ENCODE measurements around the gene IGF2BP2.

IGF2BP2 gene

GRCh38 chr3:185779461-185779860 lies 45.4 kb downstream of the IGF2BP2 start:
- TF ChIP-seq NFIC (IDR thresholded peaks at IDR 0.05): no peak

GRCh38 chr3:185778821-185779220 lies 46.0 kb downstream of the IGF2BP2 start:
- TF ChIP-seq TCF12 (IDR thresholded peaks at IDR 0.05; ENCODE audit: low read depth): no peak
- TF ChIP-seq FOXM1 (IDR thresholded peaks at IDR 0.05; ENCODE audit: borderline replicate concordance, low read depth): no peak
- no peak for TF ChIP-seq EP300 (IDR thresholded peaks at IDR 0.05; ENCODE audit: borderline replicate concordance)
- no peak for TF ChIP-seq TAF1 (IDR thresholded peaks at IDR 0.05; ENCODE audit: low read depth)
- no peak for TF ChIP-seq EGR1 (IDR thresholded peaks at IDR 0.05)
- no peak for TF ChIP-seq TEAD4 (IDR thresholded peaks at IDR 0.05)
- no peak for TF ChIP-seq MAX (IDR thresholded peaks at IDR 0.05)
- no peak for TF ChIP-seq YY1 (IDR thresholded peaks at IDR 0.05; ENCODE audit: low read depth)
- TF ChIP-seq CEBPB (IDR thresholded peaks at IDR 0.05): no peak
- no peak for TF ChIP-seq REST (IDR thresholded peaks at IDR 0.05; ENCODE audit: low read depth)
- no peak for TF ChIP-seq ZBTB7A (IDR thresholded peaks at IDR 0.05; ENCODE audit: low read depth)
- no peak for TF ChIP-seq RAD21 (IDR thresholded peaks at IDR 0.05; ENCODE audit: low read depth)
- no peak for TF ChIP-seq CREB1 (IDR thresholded peaks at IDR 0.05; ENCODE audit: low read depth)
- TF ChIP-seq USF1 (IDR thresholded peaks at IDR 0.05): no peak
- no peak for TF ChIP-seq NFIC (IDR thresholded peaks at IDR 0.05)

GRCh38 chr3:185778094-185778493 lies 46.7 kb downstream of the IGF2BP2 start:
- TF ChIP-seq TEAD4 (IDR thresholded peaks at IDR 0.05) (no peak), CREB1 (IDR thresholded peaks at IDR 0.05; ENCODE audit: low read depth) (no peak), NFIC (IDR thresholded peaks at IDR 0.05) (no peak), TAF1 (IDR thresholded peaks at IDR 0.05; ENCODE audit: low read depth) (no peak), TCF12 (IDR thresholded peaks at IDR 0.05; ENCODE audit: low read depth) (no peak), CEBPB (IDR thresholded peaks at IDR 0.05) (no peak)

- TF ChIP-seq MAX (IDR thresholded peaks at IDR 0.05) (no peak), EGR1 (IDR thresholded peaks at IDR 0.05) (no peak), CEBPB (IDR thresholded peaks at IDR 0.05) (no peak), RAD21 (IDR thresholded peaks at IDR 0.05; ENCODE audit: low read depth) (no peak)
Measured at GRCh38 chr3:185770109-185770508, 54.7 kb downstream of the IGF2BP2 start.

GRCh38 chr3:185768578-185768982 lies 56.3 kb downstream of the IGF2BP2 start:
- TF ChIP-seq USF1 (IDR thresholded peaks at IDR 0.05) (peak; percentile 93), RAD21 (IDR thresholded peaks at IDR 0.05; ENCODE audit: low read depth) (peak; percentile 76)

GRCh38 chr3:185767002-185767688 lies 57.7 kb downstream of the IGF2BP2 start:
- TF ChIP-seq REST (IDR thresholded peaks at IDR 0.05; ENCODE audit: low read depth) (no peak), RAD21 (IDR thresholded peaks at IDR 0.05; ENCODE audit: low read depth) (no peak), EP300 (IDR thresholded peaks at IDR 0.05; ENCODE audit: borderline replicate concordance) (no peak), USF1 (IDR thresholded peaks at IDR 0.05) (no peak), TAF1 (IDR thresholded peaks at IDR 0.05; ENCODE audit: low read depth) (no peak), ZBTB7A (IDR thresholded peaks at IDR 0.05; ENCODE audit: low read depth) (no peak), MAX (IDR thresholded peaks at IDR 0.05) (no peak)

Measured in Ishikawa (cell line).